GM18508 (cell line): ENCODE data around the gene C3.
"Not testable (repeated sequence)": the region's sequence is repeated elsewhere in the genome, so short reads cannot be mapped to it uniquely, and the experiment has no call there.

Experiments used
- ATAC-seq: cut with Tn5 transposase; IDR thresholded peaks from one replicate; pipeline ENCODE4 v1.9.1; 2021; ENCODE audit warnings: moderate number of reproducible peaks; ENCODE audit not compliant: insufficient read depth, unreplicated experiment

Gene C3

GRCh38 chr19:6694147-6694815, 26.2 kb downstream of the C3 start:
- no peak for ATAC-seq

DNA sequence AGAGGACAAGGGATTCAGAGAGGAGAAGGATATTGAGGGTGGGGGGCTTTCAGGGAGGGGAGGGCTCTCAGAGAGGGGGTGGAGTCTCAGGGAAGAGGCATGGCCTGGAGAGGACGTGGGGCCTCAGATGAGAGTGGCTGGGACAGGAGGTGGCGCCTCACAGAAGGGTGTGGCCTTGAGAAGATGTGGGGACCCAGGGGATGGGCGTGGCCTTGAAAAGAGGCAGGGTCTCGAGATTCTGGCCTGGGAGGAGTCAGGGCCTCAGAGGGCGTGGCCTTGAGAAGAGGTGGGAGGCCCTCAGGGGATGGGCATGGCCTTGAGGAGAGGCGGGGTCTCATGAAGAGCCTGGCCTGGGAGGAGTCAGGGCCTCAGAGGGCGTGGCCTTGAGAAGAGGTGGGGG, 26.8 kb downstream of the C3 start:
- ATAC-seq: no peak

DNA sequence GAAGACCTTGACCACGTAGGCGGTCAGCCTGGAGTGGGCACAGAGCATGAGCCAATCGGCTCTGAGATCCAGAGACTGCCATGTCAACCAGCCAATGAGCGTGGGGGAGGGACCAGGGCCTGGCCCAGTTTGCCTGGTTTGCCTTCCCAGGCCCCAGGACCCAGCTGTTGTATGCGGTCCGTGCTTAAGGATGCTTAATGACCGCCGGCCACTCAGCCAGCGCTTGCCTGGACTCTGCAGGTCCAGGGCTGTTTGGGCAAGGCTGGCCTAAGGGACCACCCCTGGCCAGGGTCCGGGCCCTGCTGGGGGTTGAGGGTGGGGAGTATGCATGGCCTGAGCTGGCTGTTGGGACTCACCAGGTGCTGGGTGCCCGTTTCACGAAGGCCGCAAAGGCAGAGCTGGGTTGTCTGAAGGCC, 27.4 kb downstream of the C3 start:
- no peak for ATAC-seq

- no peak for ATAC-seq
Measured at GRCh38 chr19:6692027-6692426, 28.4 kb downstream of the C3 start.

- no peak for ATAC-seq
Measured at GRCh38 chr19:6691342-6691741, 29.1 kb downstream of the C3 start.

- ATAC-seq: no peak
Measured at GRCh38 chr19:6690160-6690885, 30.1 kb downstream of the C3 start.

- no peak for ATAC-seq
Measured at GRCh38 chr19:6687114-6687513, 33.3 kb downstream of the C3 start.

- ATAC-seq: no peak
Measured at GRCh38 chr19:6686628-6686975, 33.8 kb downstream of the C3 start.

DNA sequence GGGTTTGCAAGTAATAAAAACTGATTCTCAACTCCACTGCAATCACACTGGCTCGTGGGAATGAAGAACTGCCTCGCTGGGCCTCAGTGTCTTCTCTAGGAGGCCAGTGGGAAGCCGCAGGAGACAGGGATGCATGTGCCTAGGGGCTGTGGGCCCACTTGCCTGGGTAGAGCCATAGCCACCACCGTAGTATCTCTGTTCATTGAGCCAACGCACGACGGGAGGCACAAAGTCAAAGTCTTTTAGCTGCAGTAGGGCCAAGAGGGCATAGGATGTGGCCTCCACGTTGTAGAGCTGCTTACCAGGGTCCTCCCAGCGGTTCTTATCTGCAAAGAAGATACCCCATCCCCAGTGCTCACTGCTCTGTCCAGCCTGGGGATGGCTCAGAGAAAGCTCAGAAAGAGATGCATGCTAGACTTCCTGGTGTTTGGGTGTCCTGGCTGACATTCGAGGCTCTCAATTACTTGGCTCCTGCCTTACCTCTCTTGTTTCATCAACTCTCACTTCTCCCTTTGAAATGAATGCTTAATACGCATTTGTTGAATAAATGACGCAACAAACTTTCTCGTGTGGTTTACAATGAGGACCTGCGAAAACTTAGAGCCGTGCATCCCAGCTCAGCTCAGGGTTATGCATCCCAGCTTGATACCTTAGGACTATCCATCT, 34.4 kb downstream of the C3 start:
- ATAC-seq: no peak

GRCh38 chr19:6685482-6685881, 35.0 kb downstream of the C3 start:
- ATAC-seq: no peak

DNA sequence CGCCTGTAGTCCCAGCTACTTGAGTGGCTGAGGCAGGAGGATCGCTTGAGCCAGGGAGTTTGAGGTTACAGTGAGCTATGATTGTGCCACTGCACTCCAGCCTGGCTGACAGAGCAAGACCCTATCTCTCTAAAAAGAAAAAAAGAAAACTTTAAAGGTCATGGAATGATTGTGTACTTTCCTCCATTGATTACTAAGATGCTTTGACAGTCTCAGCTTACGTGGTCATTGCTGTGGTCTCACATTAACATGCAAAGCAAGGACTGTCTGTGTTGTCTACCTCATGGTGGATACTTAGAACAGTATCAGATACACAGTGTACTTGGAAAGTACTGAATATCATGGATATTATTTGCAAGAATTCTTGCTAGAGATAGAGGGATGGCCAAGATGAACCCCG, 36.5 kb downstream of the C3 start:
- ATAC-seq: no peak

- ATAC-seq: no peak
Measured at GRCh38 chr19:6682607-6683128, 37.8 kb downstream of the C3 start.

- no peak for ATAC-seq
Measured at GRCh38 chr19:6680141-6680540, 40.3 kb downstream of the C3 start.

DNA sequence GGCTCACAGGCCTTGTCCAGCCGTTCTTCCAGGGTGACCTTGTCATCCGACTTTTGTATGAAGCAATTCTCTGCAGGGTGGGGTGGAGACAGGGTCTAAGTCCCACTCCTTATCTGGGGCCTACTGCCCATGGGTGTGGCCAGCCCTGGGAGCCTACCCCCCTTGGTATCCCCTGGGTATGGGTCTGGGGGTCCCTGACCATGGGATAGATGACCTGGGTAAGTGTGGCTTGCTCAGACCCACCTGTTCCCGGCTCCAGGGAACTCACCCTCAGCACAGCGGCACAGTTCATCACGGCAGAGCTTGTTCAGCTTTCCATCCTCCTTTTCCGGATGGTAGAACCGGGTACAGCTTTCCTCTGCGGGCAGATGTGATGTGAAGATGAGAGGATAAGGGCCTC, 41.3 kb downstream of the C3 start:
- ATAC-seq: no peak

DNA sequence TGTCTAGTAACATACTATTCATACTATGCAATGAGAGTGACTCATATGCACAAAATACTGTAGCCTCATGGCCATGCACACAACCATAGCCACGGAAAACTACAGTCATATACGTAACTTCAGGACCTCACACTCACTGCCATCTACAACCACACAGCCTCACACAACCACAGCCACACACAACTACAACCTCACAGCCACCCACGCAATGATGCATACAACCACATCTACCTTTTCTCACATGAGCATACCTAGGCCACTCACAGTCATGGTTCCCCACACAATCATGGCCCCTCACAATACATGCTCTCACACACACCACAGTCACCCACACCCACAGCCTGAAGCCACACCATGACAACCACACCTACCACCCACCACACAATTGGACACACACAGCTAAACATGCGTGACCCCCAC, 41.8 kb downstream of the C3 start:
- ATAC-seq: no peak

DNA sequence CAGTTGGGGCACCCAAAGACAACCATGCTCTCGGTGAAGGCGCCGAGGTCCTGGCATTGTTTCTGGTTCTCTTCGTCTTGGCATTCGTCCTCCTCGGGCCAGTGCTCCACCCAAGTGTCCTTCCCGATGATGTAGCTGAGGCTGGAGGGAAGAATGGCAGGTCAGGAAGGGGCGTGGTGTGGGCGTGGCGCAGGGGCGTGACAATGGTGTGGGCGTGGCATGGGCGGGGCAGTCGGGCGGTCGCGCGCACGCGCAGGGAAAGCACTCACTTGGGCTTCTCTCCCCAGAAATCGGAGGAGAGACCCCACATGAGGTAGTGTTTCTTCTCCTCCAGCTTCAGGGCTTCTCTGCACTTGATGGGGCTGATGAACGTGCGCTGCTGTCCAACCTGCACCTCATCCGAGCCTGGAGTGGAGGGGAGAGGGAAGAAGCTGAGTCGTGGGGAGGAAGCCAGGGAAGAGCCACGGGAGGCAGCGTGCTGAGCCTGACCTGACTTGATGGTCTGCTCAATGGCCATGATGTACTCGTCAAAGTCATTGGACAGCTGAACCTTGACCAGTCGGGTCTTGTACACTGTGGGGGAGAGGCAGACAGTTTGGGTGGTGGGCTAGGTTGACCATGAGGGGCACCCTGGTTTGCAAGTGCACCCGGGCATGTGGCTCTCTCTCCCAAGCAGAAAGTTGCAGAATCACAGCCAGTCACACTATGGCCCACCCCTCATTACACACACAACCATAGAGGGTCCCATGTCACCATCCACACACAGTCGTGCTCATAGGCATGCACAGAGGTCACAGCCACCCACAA, 42.4 kb downstream of the C3 start:
- ATAC-seq: no peak

- ATAC-seq: no peak
Measured at GRCh38 chr19:6677495-6677882, 43.0 kb downstream of the C3 start.

DNA sequence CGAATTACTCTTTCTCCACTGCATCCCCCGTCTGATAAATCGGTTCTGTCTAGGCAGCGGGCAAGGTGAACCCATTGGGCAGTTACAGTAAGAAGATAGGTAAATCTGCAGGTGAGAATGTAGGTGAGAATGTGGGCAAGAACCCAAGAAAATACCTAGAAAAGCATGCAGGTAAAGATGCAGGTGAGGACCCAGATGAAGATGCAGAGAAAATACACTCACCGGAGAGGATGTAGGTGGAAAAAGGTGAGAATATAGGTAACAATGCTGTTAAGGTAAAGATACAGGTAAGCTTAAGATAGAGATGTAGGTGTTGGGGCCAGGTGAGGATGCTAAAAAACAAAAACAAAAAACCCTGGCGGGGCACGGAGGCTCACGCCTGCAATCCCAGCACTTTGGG, 44.2 kb downstream of the C3 start:
- no peak for ATAC-seq

GRCh38 chr19:6674868-6675305, 45.6 kb downstream of the C3 start:
- ATAC-seq: no peak

- not testable (repeated sequence) for ATAC-seq
Measured at GRCh38 chr19:6674408-6674807, 46.0 kb downstream of the C3 start.
